HepG2 (cell line): ENCODE results near the gene VGF. TPM values are rescaled to one million over a fixed set of nuclear protein-coding genes. Genes with fewer than 3 reads are reported as not detected.
A peak's percentile ranks its signal among the peaks of the same experiment; 100 is the strongest.

Experiments
- GTF3A ChIP-seq: sonication (generic); formaldehyde crosslinking; conservative IDR thresholded peaks from 2 replicates; pipeline ENCODE4 v1.4.0; 2020; ENCODE audit warnings: mild to moderate bottlenecking, missing genetic modification reagents
- HNRNPL ChIP-seq: fragments of 200-400 bp; formaldehyde crosslinking; IDR thresholded peaks from 2 replicates; pipeline ENCODE4 v1.6.1; 2017; ENCODE audit warnings: mild to moderate bottlenecking, low read depth, low read length
- IKZF4 ChIP-seq: sonication (generic); formaldehyde crosslinking; IDR thresholded peaks from 2 replicates; pipeline ENCODE4 v1.5.1; 2020; ENCODE audit warnings: borderline replicate concordance, mild to moderate bottlenecking, low read depth, missing genetic modification reagents; ENCODE audit errors: not compliant biosample characterization
- KLF13 ChIP-seq: sonication (generic); formaldehyde crosslinking; IDR thresholded peaks from 2 replicates; pipeline ENCODE4 v1.4.0; 2020; ENCODE audit warnings: mild to moderate bottlenecking, missing genetic modification reagents
- MTERF4 ChIP-seq: sonication (generic); formaldehyde crosslinking; IDR thresholded peaks from 2 replicates; pipeline ENCODE4 v1.8.0; 2023; ENCODE audit warnings: mild to moderate bottlenecking, missing genetic modification reagents
- NCOA5 ChIP-seq: sonication (generic); formaldehyde crosslinking; IDR thresholded peaks from 2 replicates; pipeline ENCODE4 v1.4.0; 2020; ENCODE audit warnings: missing genetic modification reagents
- NFYB ChIP-seq: sonication (generic); formaldehyde crosslinking; IDR thresholded peaks from 2 replicates; pipeline ENCODE4 v1.4.0; 2020; ENCODE audit warnings: missing genetic modification reagents
- PATZ1 ChIP-seq: sonication (generic); formaldehyde crosslinking; IDR thresholded peaks from 2 replicates; pipeline ENCODE4 v1.4.0; 2020; ENCODE audit warnings: missing genetic modification reagents
- SIN3B ChIP-seq: fragments of 150-350 bp; IDR thresholded peaks from 2 replicates; pipeline ENCODE4 v1.6.1; 2014; ENCODE audit warnings: low read length
- SRSF1 ChIP-seq: fragments of 200-400 bp; formaldehyde crosslinking; optimal IDR thresholded peaks from 2 replicates; pipeline ENCODE3; 2017; ENCODE audit warnings: mild to moderate bottlenecking, low read depth, low read length, moderate library complexity
- STAG1 ChIP-seq: sonication (generic); formaldehyde crosslinking; IDR thresholded peaks from 2 replicates; pipeline ENCODE4 v1.4.0; 2020; ENCODE audit warnings: missing genetic modification reagents
- TEAD3 ChIP-seq: optimal IDR thresholded peaks from 2 replicates; pipeline ENCODE3; 2016; ENCODE audit warnings: borderline replicate concordance
- YEATS2 ChIP-seq: sonication (generic); formaldehyde crosslinking; IDR thresholded peaks from 2 replicates; pipeline ENCODE4 v1.4.0; 2020; ENCODE audit warnings: missing genetic modification reagents, borderline replicate concordance
- ZBTB34 ChIP-seq: sonication (generic); formaldehyde crosslinking; IDR thresholded peaks from 2 replicates; pipeline ENCODE4 v1.8.0; 2022; ENCODE audit warnings: mild to moderate bottlenecking, missing genetic modification reagents
- ZFP37 ChIP-seq: sonication (generic); formaldehyde crosslinking; IDR thresholded peaks from 2 replicates; pipeline ENCODE4 v1.4.0; 2020; ENCODE audit warnings: missing genetic modification reagents, borderline replicate concordance
- ZFP91 ChIP-seq: sonication (generic); formaldehyde crosslinking; IDR thresholded peaks from 2 replicates; pipeline ENCODE4 v1.9.0; 2022; ENCODE audit warnings: missing genetic modification reagents, mild to moderate bottlenecking, borderline replicate concordance
- ZNF235 ChIP-seq: sonication (generic); formaldehyde crosslinking; IDR thresholded peaks from 2 replicates; pipeline ENCODE4 v1.8.1; 2023; ENCODE audit warnings: mild to moderate bottlenecking, missing genetic modification reagents, borderline replicate concordance
- ZNF251 ChIP-seq: sonication (generic); formaldehyde crosslinking; IDR thresholded peaks from 2 replicates; pipeline ENCODE4 v1.9.0; 2021; ENCODE audit warnings: mild to moderate bottlenecking, missing genetic modification reagents
- ZNF430 ChIP-seq: sonication (generic); formaldehyde crosslinking; IDR thresholded peaks from 2 replicates; pipeline ENCODE4 v1.9.0; 2021; ENCODE audit warnings: mild to moderate bottlenecking, missing genetic modification reagents
- ZNF510 ChIP-seq: sonication (generic); formaldehyde crosslinking; IDR thresholded peaks from 2 replicates; pipeline ENCODE4 v1.4.0; 2020; ENCODE audit warnings: low read depth, mild to moderate bottlenecking, missing genetic modification reagents
- ZNF790 ChIP-seq: sonication (generic); formaldehyde crosslinking; IDR thresholded peaks from 2 replicates; pipeline ENCODE4 v1.8.0; 2022; ENCODE audit warnings: missing genetic modification reagents, mild to moderate bottlenecking, borderline replicate concordance
- ZNF83 ChIP-seq: sonication (generic); formaldehyde crosslinking; IDR thresholded peaks from 2 replicates; pipeline ENCODE4 v1.4.0; 2020; ENCODE audit warnings: missing genetic modification reagents, mild to moderate bottlenecking, borderline replicate concordance
- polyA plus RNA-seq, 8 experiments: library from polyadenylated mRNA; depleted of rRNA in 3 of 8; stranded (reverse) in 7 of 8; unstranded in 1 of 8; fragments of >200 nt; fragmentation: Illumina TruSeq in 4 of 8; extraction: Trizol in 4 of 8; gene quantifications; 2 replicates each; pipeline versions ENCODE4 v1.2.1 to v1.2.3, GENCODE V29; 2011 to 2016; ENCODE audit warnings: low read depth in 4 of 8, missing spikeins in 1 of 8, mixed read lengths in 1 of 8; ENCODE audit not compliant: insufficient read depth in 1 of 8
- total RNA-seq, 5 experiments: library from RNA; depleted of rRNA; stranded (reverse); fragments of >200 nt; fragmentation: Illumina TruSeq; extraction: Trizol; gene quantifications; 2 replicates each; pipeline ENCODE4 v1.2.3, GENCODE V29; 2016; ENCODE audit warnings: low read depth in 1 of 5

VGF gene
- total and polyA plus RNA-seq, 2 of the 13 experiments (the other 11 are each of a cell fraction or from before 2014, with no cell fraction given) = 0.12 to 0.46 TPM

GRCh38 chr7:101165075-101165957 lies at the start of gene VGF (continued):
- TF ChIP-seq SIN3B (0 out of 2 replicates have a peak, but pooled peaks have one; percentile 48), KLF13 (CRISPR knock-in tag) (no peak), TEAD3 (CRISPR knock-in tag) (peak; percentile 81), ZNF790 (peak; percentile 99), MTERF4 (CRISPR knock-in tag) (peak; percentile 99), HNRNPL (no peak), ZNF83 (CRISPR knock-in tag) (peak; percentile 99), YEATS2 (CRISPR knock-in tag) (peak; percentile 90; the same call in 1 of the 2 replicates), ZFP37 (CRISPR knock-in tag) (peak; percentile 98), STAG1 (CRISPR knock-in tag) (no peak), ZBTB34 (CRISPR knock-in tag) (peak; percentile 82; the same call in 1 of the 2 replicates), GTF3A (no peak), PATZ1 (peak; percentile 83), ZNF510 (CRISPR knock-in tag) (peak; percentile 93), ZNF235 (peak; percentile 100), ZNF430 (CRISPR knock-in tag) (peak; percentile 99), ZNF251 (CRISPR knock-in tag) (peak; percentile 80; the same call in 1 of the 2 replicates), SRSF1 (no peak), NCOA5 (CRISPR knock-in tag) (0 out of 2 replicates have a peak, but pooled peaks have one; percentile 69), IKZF4 (CRISPR knock-in tag) (peak; percentile 99), ZFP91 (CRISPR knock-in tag) (peak; percentile 82), NFYB (CRISPR knock-in tag) (peak; percentile 66)
